NCI-H2171 (cell line): ENCODE results near the gene RAB11FIP3.

Experiments used
- DNase-seq: peaks from one replicate; lab custom pipeline; 2025; lab: John Stamatoyannopoulos, UW

Gene RAB11FIP3

GRCh38 chr16:533391-534123, 108.1 kb downstream of the RAB11FIP3 start:
- DNase-seq = no peak

DNA sequence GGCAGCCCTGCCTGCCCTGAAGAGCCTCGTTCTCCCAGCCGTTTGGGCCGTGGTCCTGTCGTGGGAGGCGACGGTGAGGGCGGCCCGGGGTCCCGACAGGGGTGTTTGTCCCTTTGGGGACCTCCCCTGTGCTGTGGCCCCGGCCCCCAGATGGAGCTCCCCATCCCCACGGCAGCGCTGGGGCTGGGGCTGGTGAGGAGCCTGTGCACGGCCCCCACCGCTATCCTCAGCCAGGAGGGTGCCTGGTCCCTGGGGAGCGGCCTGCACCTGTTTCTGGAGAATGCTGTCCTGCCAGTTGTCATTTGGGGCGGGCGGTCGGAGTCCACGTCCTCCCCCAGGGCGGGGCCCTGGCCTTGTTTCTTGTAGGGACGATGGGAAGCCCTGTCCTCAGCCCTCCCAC, 108.7 kb downstream of the RAB11FIP3 start:
- no peak for DNase-seq

DNA sequence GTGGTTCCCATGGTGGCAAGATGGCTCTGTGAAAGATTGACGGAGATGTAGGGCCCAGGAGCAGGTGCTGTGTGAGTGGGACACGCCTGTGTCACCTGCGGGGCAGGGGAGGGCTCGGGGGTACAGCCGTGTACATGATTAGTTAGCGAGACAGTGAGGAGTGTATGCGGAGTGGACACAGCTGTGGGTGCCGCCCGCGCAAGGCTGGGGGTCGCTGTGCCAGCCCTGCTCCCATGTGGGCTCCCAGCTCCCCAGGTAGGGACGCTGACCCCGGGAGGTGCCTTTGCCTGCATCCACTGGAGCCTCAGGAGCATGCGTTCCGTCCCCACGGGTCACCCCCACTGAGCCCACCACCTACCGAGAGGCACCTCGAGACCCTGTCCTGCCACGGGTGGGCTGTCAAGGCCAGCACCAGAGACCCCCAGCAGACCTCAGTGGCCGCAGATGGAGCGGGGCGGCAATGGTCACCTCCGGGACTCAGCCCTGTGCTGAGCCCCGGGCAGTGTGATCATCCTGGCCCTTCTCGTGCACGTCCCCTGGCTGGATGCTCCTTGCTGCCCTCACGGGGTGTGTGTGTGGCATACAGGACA, 109.5 kb downstream of the RAB11FIP3 start:
- no peak for DNase-seq

DNA sequence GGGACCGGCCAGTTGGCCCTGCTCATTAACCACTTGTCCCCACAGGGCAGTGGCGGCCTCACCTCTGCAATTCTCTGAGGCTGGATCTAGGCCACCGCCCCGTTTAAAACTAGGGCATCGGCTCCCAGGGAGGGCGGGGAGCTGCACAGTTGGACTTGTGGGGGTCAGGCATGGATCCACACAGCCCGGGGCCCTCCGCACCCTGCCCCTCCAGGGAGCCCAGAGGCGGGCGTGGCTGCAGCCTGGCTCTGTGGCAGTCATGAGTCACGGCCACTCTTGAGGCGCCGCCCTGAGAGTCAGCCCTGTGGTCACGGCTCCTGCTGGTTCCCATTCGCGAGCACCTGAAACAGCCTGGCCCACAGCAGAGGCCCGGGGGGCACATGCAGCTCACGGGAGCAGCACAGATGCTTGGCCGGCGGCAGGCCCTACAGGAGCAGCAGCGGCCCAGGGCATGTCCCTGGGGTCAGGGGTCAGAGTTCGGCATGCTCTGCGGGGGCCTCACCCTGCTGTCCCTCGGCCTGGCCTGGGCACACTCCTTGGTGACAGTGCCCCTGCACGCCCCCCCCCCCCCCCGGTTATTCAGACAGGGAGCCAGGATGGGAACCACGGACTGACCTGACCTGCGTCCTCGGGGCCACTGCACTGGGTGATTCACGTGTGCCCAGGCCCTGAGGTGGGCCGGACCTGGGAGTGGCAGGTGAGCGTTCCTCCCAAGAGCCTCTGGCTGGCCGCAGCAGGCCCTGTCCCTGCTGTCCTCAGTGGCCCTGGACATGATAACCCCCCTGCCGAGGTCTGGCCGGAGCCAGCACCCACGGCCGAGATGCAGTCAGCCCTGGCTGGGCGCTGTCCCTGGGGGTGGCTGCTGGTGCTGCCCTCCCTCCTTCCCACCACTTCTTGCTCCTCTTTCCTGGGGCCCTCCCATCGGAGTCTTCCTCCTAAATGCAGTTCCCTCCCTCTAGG, 110.3 kb downstream of the RAB11FIP3 start:
- DNase-seq = no peak

GRCh38 chr16:536746-537145, 111.3 kb downstream of the RAB11FIP3 start:
- DNase-seq = no peak

DNA sequence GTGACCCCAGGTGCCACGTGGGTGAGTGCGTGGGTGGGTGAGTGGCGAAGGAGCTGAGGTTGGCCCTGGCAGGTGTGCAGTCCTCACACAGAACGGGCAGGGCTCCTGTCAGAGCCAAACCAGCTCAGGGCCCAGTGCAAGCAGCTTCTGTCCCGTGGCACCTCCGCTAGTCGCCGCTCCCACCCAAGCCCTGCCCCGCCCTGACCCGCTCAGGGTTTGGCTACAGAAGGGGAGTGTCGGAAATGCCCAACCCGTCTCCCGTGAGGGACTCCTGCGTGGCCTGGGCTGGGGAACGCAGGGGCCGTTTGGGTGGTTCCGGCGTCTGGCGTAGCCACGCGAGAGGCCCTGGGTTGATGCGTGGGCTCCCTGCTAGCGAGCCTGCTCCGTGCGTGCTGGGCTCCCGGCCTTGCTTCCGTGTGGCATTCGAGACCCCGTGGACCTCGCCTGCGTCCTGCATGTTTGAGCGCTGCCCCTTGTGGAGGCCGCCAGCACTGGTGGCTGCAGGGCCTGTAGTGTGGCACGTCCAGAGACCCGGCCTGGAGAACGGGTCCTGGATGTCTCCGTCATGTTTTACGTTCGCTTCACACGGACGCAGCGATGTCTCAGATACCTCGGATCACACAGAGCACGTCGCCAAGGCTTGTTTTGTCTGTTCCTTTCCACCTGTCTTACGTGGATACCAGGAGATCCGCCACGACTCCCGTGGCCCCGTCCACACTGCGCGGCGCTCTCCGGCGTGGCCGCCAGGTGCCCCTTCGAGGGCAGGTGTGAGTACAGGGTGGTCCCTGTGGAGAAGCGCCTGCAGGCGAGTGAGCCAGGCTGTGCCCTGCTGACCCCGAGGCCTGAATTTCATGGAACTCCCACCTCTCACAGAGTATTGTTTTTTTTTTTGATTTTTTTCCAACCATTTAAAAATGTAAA, 112.2 kb downstream of the RAB11FIP3 start:
- no peak for DNase-seq

- no peak for DNase-seq
Measured at GRCh38 chr16:539901-540530, 114.6 kb downstream of the RAB11FIP3 start.

GRCh38 chr16:540645-541340, 115.3 kb downstream of the RAB11FIP3 start:
- DNase-seq = no peak

DNA sequence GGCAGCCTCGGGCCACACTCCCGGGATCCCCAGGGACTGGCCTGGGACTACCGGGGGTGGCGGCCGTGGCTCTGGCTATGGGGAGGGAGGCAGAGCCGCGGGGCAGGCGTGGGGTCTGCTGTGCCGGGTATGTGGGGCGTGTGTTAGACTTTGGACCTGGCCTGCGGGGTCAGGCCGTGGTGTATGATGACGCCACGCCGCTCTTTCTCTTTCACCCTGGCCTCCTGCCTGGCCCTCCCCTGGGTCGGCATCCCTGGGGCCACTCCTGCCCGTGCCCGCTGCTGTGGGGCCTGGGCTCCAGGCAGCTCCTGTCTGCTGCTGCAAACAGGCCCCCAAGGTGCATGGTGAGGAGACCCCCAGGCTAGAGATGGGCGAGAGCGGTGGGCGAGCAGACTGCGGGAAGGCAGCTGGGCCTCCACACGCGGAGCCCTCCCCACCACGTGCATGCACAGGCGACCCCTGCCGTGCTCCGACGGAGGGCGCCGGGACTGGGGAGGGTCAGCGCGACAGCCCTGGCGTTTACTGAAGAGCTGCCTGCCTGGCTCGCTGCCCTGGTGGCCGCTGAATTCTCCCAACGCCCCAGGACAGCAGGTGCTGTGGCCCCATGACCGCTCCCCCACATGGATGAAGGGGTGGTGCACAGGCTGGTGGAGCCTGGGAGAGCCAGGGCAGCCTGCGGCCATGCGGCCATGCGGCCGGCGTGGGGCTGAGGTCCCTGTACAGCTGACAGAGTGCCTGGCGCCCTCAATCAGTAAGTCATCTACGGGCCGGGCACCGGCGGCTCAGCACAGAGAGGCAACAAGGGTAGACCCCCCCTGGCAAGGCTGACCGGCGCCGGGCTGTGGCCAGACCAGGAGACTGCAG, 118.1 kb downstream of the RAB11FIP3 start:
- no peak for DNase-seq

- DNase-seq = no peak
Measured at GRCh38 chr16:544517-544916, 119.1 kb downstream of the RAB11FIP3 start.

GRCh38 chr16:546909-547770, 121.7 kb downstream of the RAB11FIP3 start:
- DNase-seq = no peak

- no peak for DNase-seq
Measured at GRCh38 chr16:548586-548985, 123.1 kb downstream of the RAB11FIP3 start.

DNA sequence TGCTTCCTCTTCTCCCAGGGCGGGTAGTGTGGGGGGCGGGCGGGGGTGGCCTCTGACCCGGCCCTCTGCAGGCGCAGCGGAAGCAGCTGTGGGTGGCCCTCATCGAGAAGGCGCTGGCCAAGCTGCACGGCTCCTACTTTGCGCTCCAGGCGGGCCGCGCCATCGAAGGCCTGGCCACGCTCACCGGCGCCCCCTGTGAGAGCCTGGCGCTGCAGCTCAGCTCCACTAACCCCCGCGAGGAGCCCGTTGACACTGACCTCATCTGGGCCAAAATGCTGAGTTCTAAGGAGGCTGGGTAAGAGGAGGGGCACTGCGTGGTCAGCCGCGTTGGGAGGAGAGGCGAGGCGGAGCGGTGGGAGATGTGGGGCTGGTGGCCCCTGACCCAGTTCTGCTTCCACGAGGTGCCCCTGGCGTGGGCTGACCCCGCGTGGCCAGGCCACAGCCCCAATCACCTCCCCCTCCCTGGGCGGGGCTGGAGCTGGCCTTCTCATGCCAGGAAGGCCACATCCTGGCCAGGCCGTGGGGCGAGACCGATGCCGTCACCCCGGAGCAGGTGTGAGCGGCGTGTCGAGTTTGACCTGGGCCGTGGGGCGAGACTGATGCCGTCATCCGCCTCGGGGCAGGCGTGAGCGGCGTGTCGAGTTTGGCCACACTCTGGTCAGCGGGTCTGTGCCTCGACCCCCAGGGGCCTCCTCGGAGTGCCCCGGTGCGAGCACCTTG, 124.3 kb downstream of the RAB11FIP3 start:
- no peak for DNase-seq

- no peak for DNase-seq
Measured at GRCh38 chr16:551210-551609, 125.8 kb downstream of the RAB11FIP3 start.

- no peak for DNase-seq
Measured at GRCh38 chr16:552171-552570, 126.7 kb downstream of the RAB11FIP3 start.

- DNase-seq = no peak
Measured at GRCh38 chr16:553601-554296, 128.3 kb downstream of the RAB11FIP3 start.

- no peak for DNase-seq
Measured at GRCh38 chr16:554297-554621, 128.8 kb downstream of the RAB11FIP3 start.
